IPS DF 6.9 (cell line): ENCODE measurements around the gene STEAP4.

Experiments
- DNase-seq: peaks from one replicate; pipeline ENCODE4 v3.0.0-alpha.2; 2013; ENCODE audit warnings: low read depth, low spot score
- H3K27ac ChIP-seq: one replicate; pipeline ENCODE4 v1.5.1; 2013; ENCODE audit warnings: low read length, control low read depth
- H3K27me3 ChIP-seq: 2 replicates; pipeline ENCODE4 v1.6.1; 2013; ENCODE audit warnings: mild to moderate bottlenecking, low read length; ENCODE audit not compliant: control insufficient read depth, insufficient read depth
- H3K36me3 ChIP-seq: 2 replicates; pipeline ENCODE4 v1.6.1; 2013; ENCODE audit warnings: low read length; ENCODE audit not compliant: control insufficient read depth, insufficient read depth
- H3K4me1 ChIP-seq: 2 replicates; pipeline ENCODE4 v1.6.1; 2013; ENCODE audit warnings: low read length; ENCODE audit not compliant: control insufficient read depth, insufficient read depth
- H3K4me3 ChIP-seq: 2 replicates; pipeline ENCODE4 v1.5.1; 2013; ENCODE audit warnings: mild to moderate bottlenecking, low read length
- H3K9me3 ChIP-seq: 2 replicates; pipeline ENCODE4 v1.6.1; 2013; ENCODE audit warnings: low read length, inconsistent platforms; ENCODE audit not compliant: control insufficient read depth, insufficient read depth
- WGBS: extraction: QIAGEN DNeasy Blood & Tissue Kit; methylation state at CpG from one replicate; pipeline ENCODE4 v1.1.7; 2013; ENCODE audit warnings: mixed read lengths, missing lambda C conversion rate; ENCODE audit not compliant: insufficient read length, insufficient coverage; 5-methylcytosine and 5-hydroxymethylcytosine counted together

The STEAP4 gene

DNA sequence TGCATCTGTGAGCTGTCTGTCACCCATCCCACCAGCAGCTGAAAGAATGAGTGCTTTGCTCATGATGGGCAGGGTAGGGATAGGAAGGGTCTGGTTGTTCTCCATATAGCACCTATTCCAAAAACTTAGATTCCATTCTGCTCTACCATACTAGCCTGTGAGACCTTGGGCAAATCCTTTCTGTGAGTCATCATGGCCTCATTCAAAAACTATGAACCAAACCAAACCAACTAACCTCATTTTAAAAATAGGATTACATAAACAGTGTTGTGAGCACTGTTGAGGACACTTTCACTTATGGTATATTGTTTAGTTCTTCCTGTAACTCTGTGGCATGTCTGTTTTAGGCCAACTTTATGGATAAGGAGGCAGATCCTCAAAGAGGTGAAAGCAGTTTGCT is 30.9 kb upstream of the STEAP4 start:
- Histone ChIP-seq H3K4me1 (no peaks in the 10 kb centered on the region), H3K4me3 (no peak overlapping the region), H3K9me3 (no peaks in the 10 kb centered on the region), H3K27me3 (no peaks in the 10 kb centered on the region), H3K27ac (no peak overlapping the region), H3K36me3 (no peaks in the 10 kb centered on the region)
- no peak for DNase-seq

GRCh38 chr7:88331322-88331721 is 24.6 kb upstream of the STEAP4 start:
- no peak overlapping the region for H3K4me3 ChIP-seq
- H3K9me3 ChIP-seq, result no peaks in the 10 kb centered on the region
- DNase-seq, result no peak
- H3K27ac ChIP-seq, result no peak overlapping the region
- H3K27me3 ChIP-seq, result no peaks in the 10 kb centered on the region
- no peaks in the 10 kb centered on the region for H3K4me1 ChIP-seq
- H3K36me3 ChIP-seq, result no peaks in the 10 kb centered on the region

GRCh38 chr7:88329532-88330463 is 23.1 kb upstream of the STEAP4 start:
- H3K4me1 ChIP-seq, result no peaks in the 10 kb centered on the region

GRCh38 chr7:88328787-88329186 is 22.1 kb upstream of the STEAP4 start:
- H3K4me3 ChIP-seq, result no peak overlapping the region
- H3K9me3 ChIP-seq, result no peaks in the 10 kb centered on the region
- H3K27me3 ChIP-seq, result no peaks in the 10 kb centered on the region; the same call in 1 of the 2 replicates
- H3K27ac ChIP-seq, result no peak overlapping the region
- H3K4me1 ChIP-seq, result no peaks in the 10 kb centered on the region
- no peaks in the 10 kb centered on the region for H3K36me3 ChIP-seq
- DNase-seq, result no peak

More at GRCh38 chr7:88329532-88330463, 23.1 kb upstream of the STEAP4 start:
- no peaks in the 10 kb centered on the region; the same call in 1 of the 2 replicates for H3K27me3 ChIP-seq
- H3K36me3 ChIP-seq, result no peaks in the 10 kb centered on the region
- WGBS, result no CpG with 5 or more reads among the region's 10 CpGs
- no peak overlapping the region for H3K4me3 ChIP-seq
- H3K27ac ChIP-seq, result no peak overlapping the region
- DNase-seq, result no peak
- no peaks in the 10 kb centered on the region for H3K9me3 ChIP-seq

DNA sequence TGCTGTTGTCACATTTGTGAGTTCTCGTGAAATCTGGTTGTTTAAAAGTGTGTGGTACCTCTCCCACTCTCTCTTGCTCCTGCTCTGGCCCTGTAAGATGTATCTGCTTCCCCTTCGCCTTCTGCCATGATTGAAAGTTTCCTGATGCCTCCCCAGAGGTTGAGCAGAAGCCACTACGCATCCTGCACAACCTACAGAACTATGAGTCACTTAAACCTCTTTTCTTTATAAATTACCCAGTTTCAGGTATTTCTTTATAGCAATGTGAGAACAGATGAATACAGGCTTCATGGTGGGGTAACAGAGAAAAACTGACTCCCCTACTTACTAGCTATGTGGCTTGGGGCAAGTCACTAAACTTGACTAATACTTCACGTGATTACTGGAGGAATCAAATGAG is 18.0 kb upstream of the STEAP4 start:
- H3K27me3 ChIP-seq, result no peaks in the 10 kb centered on the region; the same call in 1 of the 2 replicates
- H3K27ac ChIP-seq, result no peak overlapping the region
- no peaks in the 10 kb centered on the region for H3K36me3 ChIP-seq
- no peak overlapping the region for H3K4me3 ChIP-seq
- no CpG with 5 or more reads among the region's 4 CpGs for WGBS
- no peak for DNase-seq
- H3K9me3 ChIP-seq, result no peaks in the 10 kb centered on the region
- H3K4me1 ChIP-seq, result no peaks in the 10 kb centered on the region

DNA sequence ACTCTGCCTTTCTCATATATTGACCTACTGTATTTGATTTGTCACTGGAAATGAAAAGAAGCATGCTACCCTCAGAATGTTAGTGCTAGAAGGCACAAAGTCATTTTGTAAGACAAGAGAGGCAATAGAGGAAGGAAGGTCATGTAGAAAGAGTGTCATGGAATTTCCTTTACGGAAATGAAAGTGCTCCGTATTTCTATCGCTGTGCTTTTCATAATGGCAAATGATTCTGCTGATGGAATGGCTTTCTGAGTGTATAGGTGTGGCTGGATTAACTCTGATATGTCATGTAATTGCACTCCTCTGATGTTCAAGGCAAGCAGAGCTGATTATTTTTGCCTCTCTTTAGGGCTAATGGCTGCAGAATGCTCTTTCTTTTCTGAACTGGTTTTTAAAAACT is 15.5 kb upstream of the STEAP4 start:
- H3K4me3 ChIP-seq, result no peak overlapping the region
- WGBS, result no CpG with 5 or more reads among the region's 3 CpGs

GRCh38 chr7:88321694-88322093 is 15.0 kb upstream of the STEAP4 start:
- Histone ChIP-seq H3K9me3 (no peaks in the 10 kb centered on the region), H3K36me3 (no peaks in the 10 kb centered on the region), H3K4me1 (no peaks in the 10 kb centered on the region), H3K27me3 (no peaks in the 10 kb centered on the region; the same call in 1 of the 2 replicates), H3K4me3 (no peak overlapping the region), H3K27ac (no peak overlapping the region)
- no peak for DNase-seq
- no CpG with 5 or more reads among the region's 1 CpG for WGBS

More for the DNA sequence above, 15.5 kb upstream of the STEAP4 start:
- Histone ChIP-seq H3K9me3 (no peaks in the 10 kb centered on the region), H3K36me3 (no peaks in the 10 kb centered on the region), H3K27ac (no peak overlapping the region), H3K27me3 (no peaks in the 10 kb centered on the region; the same call in 1 of the 2 replicates), H3K4me1 (no peaks in the 10 kb centered on the region)
- DNase-seq, result no peak

- H3K9me3 ChIP-seq, result no peaks in the 10 kb centered on the region
- H3K4me1 ChIP-seq, result no peaks in the 10 kb centered on the region
- no peaks in the 10 kb centered on the region for H3K36me3 ChIP-seq
- H3K27me3 ChIP-seq, result no peaks in the 10 kb centered on the region
- WGBS, result no CpG with 5 or more reads among the region's 2 CpGs
- no peak overlapping the region for H3K27ac ChIP-seq
- H3K4me3 ChIP-seq, result no peak overlapping the region
- DNase-seq, result no peak
Observed at GRCh38 chr7:88318196-88318595, 11.5 kb upstream of the STEAP4 start.

DNA sequence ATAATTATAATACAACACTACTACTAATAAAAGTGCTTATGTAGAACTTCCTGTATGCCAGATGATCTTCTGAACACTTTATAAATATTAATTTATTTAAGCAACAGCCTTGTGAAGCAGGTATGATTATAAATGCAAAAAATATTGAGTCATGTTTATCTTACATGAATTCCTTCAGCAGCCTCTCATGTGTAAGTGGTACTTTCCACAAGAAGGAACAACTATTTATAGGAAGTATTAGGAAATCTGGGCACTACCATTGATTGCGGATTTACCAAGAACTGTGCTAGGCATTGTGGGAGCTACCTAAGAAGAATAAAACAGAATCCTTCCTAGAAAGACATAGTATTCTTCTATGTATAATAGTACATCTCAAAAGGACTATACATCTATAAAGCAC is 10.7 kb upstream of the STEAP4 start:
- Histone ChIP-seq H3K27me3 (no peaks in the 10 kb centered on the region), H3K27ac (no peak overlapping the region), H3K4me1 (no peaks in the 10 kb centered on the region), H3K9me3 (no peaks in the 10 kb centered on the region), H3K4me3 (no peak overlapping the region), H3K36me3 (no peaks in the 10 kb centered on the region)
- WGBS, result no CpG with 5 or more reads among the region's 1 CpG
- no peak for DNase-seq

DNA sequence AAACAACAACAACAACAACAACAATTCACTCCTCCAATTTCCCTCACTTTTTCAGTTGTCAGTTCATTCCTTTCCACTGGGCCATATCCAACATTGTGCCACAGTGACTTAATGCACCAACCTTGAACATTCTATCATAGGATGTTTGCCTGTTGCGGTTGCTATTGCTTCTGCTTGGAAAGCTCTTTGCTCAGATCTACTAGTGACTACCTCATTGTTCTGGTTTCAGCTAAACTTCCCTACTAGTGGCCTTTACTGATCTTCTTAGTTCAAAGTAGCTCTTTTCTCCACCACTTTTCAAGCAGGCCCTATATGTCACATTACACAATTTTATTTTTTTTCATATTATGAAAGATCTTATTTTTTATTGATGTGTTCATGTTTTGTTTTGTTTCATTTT is 9.8 kb upstream of the STEAP4 start:
- Histone ChIP-seq H3K27me3 (no peaks in the 10 kb centered on the region), H3K27ac (no peak overlapping the region), H3K36me3 (no peaks in the 10 kb centered on the region), H3K4me3 (no peak overlapping the region), H3K4me1 (no peaks in the 10 kb centered on the region), H3K9me3 (no peaks in the 10 kb centered on the region)
- DNase-seq, result no peak
- no CpG with 5 or more reads among the region's 1 CpG for WGBS

GRCh38 chr7:88315522-88315921 is 8.8 kb upstream of the STEAP4 start:
- no peaks in the 10 kb centered on the region for H3K4me1 ChIP-seq
- H3K27ac ChIP-seq, result no peak overlapping the region
- no peak for DNase-seq
- no peak overlapping the region for H3K4me3 ChIP-seq
- no peaks in the 10 kb centered on the region for H3K36me3 ChIP-seq
- no peaks in the 10 kb centered on the region for H3K9me3 ChIP-seq
- H3K27me3 ChIP-seq, result no peaks in the 10 kb centered on the region
- 100% methylated on average over 2 of the region's 2 CpGs for WGBS
